HG03103 (cell line): ENCODE data around the gene GALM.
"Not testable (repeated sequence)": the region's sequence is repeated elsewhere in the genome, so short reads cannot be mapped to it uniquely, and the experiment has no call there.

Source experiments
- ATAC-seq: cut with Tn5 transposase; IDR thresholded peaks from one replicate; pipeline ENCODE4 v1.9.1; 2021; ENCODE audit warnings: low read depth; ENCODE audit not compliant: unreplicated experiment

Gene GALM

DNA sequence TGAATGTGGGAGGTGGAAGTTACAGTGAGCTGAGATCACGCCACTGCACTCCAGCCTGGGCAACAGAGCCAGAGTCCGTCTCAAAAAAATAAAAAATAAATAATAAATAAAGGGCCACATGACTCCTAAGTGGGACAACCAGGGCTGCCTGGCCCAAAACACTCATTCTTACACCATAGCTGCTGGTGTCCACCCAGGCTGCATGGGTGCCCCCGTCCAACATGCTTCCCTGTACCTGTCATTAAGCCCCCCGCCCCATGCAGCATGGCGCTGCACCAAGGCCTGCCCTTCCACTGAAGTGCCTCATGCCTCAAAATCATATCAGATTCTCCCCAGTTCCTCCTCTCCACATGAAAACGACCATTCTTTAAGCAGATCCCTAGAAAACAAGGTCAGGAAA, 10.8 kb downstream of the GALM start:
- no peak for ATAC-seq

- not testable (repeated sequence) for ATAC-seq
Measured at GRCh38 chr2:38680868-38681267, 15.0 kb downstream of the GALM start.

- ATAC-seq, result no peak
Measured at GRCh38 chr2:38682008-38682575, 16.2 kb downstream of the GALM start.

DNA sequence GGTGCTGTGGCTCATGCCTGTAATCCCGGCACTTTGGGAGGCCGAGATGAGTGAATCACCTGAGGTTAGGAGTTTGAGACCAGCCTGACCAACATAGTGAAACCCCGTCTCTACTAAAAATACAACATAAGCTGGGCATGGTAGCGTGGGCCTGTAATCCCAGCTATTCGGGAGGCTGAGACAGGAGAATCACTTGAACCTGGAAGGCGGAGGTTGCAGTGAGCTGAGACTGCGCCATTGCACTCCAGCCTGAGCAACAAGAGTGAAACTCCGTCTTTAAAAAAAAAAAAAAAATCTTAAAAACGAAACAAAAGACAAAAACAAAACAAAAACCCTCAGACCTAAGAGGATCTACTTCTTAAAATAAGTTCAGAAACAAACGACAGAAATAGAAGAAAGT, 16.7 kb downstream of the GALM start:
- ATAC-seq, result not testable (repeated sequence)

DNA sequence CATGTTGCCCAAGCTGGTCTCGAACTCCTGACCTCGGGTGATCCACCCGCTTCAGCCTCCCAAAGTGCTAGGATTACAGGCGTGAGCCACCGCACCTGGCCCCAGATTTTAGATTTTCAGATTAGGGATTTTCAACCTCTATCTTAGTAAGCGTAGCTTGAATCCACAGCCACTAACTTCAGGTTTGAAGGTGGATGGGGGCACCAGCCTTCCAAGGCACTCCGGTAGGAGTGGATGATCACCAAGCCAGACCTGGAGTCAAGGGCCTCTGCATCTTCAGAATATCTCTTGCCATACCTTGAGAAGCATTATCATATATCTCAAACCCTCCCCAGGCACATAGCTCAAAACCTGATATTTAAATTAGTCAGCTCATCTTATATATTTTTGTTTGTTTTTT, 17.9 kb downstream of the GALM start:
- no peak for ATAC-seq

DNA sequence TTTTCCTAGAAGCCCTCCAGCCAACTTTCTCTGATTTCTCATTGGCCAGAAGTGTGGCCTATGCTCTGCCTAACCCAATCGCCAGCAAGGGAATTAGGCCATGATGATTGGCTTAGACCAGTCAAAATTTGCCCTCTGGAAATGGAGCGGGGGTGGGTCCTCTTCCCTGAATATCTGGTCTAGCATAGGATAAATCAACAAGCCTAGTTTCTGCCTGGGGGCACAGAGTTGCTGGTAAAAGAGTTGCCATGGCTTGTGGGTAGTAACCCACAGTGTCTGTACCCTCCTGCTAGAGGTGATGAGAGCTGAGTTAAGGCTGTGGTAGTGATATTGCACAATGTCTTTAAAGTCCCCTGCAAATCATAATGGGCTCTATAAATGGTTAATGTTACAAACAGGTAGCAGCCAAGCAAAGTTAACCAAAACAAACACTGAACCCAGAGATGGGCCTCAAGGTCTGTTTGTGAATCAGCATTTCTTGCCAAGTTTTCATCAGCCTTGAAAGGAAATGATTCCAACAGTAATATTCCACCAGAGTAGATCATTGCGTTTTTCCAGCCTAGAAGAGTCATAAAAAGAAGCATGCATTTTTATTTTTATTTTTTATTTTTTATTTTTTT, 19.3 kb downstream of the GALM start:
- ATAC-seq, result no peak

DNA sequence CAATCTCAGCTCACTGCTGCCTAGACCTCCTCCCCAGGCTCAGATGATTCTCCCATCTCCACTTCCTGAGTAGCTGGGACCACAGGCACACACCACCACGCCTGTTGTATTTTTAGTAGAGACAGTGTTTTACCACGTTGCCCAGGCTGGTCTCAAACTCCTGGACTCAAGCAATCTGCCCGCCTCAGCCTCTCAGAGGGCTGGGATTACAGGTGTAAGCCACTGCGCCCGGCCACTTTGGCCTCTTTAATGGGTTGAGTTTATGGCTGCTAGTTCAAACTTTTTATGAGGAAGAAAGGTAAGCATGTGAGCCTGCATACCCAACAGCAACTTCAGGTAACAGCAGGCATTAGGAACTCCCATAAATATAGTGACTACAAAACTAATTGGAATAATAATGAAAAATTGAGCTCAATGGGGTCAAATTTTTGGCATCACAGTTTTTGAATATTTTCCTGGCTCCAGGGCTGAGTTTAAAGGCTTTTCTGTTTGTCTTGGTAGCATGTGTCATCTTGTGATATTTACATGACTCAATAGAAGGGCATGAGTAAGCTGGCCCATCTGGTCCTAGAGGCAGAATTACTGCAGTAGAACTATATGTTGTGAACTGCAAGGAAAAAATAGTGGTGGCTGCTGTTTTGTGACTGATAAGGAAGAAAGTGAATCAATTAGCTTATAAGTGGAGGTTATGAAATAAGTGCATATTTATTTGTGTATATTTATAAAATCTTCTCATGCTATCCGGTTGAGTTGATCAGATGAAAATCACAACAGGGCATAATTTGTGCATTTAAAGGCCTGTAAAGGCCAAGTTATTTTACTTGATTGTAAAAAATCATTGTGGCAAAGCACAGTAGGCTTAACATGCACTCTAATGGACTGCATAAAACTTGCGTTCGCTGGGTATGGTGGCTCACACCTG, 24.8 kb downstream of the GALM start:
- ATAC-seq, result no peak

DNA sequence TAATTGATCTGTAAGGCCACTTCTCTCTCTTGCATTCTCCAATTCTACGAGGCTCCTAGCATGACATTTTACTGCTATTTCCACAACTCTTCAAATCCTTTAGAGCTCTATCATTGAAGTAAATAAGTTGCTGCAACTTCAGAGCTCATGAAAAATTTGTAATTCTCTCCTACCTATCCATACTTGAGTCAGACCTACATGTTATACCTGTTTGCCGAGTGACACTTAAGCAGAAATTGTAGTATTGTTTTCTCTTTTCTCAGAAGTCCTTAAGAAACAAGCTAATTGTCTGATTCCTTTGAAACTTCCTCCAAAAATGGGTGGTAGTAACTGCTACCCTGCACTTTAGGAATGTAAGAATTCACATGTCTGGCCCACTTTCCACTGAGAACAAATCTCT, 26.1 kb downstream of the GALM start:
- ATAC-seq, result no peak

DNA sequence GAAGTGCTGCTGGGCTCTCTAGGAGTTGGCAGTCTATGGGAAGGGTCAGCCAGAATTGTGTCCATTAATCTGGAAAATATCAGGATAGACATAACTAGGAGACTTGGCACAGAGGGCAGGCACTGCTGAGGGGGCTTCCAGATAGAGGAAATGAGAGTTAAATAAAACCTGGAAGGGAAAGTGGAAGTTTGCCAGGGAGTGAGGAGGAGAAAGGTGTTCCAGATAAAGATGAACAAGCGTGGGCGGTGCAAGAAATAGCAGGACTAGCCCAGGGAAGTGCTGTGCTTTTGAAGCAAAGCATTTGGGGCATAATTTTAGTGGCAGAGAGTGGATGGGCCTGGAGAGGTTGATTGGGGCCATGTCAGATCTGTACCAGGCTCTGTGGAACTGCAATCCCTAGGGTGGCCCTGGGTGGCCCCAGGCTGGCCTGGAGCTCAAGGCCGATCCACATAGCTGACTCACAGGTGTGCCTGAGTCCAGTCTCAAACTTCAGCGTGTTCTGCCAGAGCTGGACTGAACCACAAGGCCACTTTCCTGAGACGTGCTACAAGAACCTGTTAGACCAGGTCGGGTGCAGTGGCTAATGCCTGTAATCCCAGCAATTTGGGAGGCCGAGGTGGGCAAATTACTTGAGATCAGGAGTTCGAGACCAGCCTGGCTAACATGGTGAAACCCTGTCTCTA, 26.9 kb downstream of the GALM start:
- no peak for ATAC-seq

DNA sequence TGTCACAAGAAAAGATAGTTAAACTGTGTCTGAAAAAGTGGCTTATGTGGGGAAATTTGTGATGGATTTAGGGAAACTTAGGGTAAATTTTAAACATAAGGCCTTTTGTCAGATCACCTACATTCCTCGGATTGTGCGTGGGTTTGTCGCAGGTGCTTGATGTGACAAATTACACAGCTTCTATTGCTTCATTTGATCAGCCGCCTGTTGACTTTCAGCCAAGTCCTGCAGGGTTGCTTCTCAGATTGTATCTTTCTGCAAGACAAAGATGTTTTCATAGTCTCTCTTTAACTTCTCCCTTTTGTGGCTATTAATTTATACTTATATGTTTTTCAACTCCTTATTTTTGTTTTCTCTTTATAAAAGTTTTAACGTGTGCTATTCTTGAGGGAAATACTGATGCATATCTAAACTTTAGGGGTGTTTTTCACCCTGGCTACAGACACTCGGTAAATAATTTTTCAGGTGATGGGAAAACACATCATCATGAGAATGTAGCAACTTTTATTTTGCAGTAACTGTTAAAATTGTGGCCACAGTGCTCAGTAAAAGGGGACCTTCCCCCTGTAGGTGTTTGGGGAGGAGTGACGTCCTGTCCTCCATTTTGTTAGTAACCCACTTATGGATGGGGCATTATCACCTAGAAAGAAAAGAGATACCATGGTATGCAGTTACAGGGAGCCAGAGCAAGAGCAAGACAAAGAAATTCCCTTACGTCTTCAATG, 31.4 kb downstream of the GALM start:
- ATAC-seq, result no peak

- ATAC-seq, result no peak
Measured at GRCh38 chr2:38698467-38699003, 32.6 kb downstream of the GALM start.

GRCh38 chr2:38700113-38700785, 34.3 kb downstream of the GALM start:
- ATAC-seq, result no peak

DNA sequence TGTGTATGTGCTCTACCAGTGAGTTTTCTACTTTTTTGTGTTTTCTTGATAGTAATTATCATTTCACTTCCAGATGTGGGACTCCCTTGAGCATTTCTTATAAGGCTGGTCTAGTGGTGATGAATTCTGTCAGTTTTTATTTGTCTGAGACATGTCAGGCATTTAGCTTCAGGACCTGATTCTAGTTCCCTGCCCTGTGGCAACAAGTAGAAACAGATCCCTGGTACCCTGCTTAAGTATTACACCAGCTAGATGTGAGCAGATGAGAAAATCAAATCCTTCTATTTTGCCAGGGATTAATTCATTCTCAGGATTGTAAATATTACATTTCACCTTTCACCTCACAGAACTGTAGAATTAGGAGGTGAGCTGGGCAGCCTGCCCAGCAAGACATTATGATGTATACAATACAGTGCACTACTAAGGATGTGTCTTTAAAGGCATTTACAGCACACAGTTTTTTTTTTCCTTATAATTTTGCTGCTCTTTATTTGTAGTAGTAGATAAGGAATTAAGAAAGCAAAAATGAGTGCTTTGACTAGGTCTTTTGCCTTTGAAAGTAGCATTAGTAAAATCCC, 35.1 kb downstream of the GALM start:
- no peak for ATAC-seq

DNA sequence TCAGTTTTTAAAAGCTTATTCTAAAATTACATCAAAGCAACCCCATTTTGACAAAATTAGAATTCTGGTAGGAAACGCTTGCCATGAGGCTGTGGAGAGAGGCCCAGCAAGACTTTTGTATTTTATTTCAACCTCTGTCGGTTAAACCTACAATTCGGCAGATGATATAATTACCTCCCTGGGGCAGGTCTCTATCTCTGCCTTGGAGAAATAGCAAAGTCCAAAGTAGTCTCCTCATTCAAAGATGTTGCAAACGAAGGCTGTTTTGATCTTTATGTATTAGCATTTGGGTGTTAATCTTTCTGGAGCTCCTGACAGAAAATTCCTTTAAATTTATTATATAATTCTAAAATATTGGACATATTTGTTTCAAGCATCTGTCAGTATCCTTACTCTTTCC, 35.6 kb downstream of the GALM start:
- ATAC-seq, result no peak

- no peak for ATAC-seq
Measured at GRCh38 chr2:38702413-38702812, 36.5 kb downstream of the GALM start.

DNA sequence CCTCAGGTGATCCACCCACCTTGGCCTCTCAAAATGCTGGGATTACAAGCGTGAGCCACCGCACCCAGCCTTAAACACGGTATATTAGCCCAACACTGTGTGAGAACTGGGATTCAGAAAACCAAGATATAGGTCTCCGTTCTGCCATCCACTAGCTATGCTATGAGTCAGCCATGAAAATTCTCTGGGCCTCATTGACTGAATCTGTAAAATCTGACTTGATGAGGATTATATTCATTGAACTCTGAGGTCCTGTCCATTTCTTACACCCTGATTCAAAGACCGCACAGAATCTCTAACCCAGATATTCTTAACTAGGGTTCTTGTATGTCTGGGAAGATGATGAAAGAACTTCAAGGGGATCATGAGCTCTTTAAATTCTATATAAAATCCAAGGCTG, 37.4 kb downstream of the GALM start:
- not testable (repeated sequence) for ATAC-seq

- ATAC-seq, result no peak
Measured at GRCh38 chr2:38704664-38705063, 38.8 kb downstream of the GALM start.

- no peak for ATAC-seq
Measured at GRCh38 chr2:38706846-38707345, 41.0 kb downstream of the GALM start.

DNA sequence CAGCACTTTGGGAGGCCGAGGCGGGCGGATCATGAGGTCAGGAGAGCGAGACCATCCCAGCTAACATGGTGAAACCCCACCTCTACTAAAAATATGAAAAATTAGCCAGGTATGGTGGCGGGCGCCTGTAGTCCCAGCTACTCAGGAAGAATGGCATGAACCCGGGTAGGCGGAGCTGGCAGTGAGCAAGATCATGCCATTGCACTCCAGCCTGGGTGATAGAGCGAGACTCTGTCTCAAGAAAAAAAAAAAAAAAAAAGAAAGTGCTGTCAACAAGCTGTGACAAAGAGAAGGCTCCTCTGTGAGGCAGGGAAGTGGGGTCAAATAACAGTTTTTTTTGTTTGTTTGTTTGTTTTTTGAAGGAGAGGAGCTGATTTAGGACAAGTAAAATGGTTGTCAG, 42.6 kb downstream of the GALM start:
- ATAC-seq, result not testable (repeated sequence)
